Thymus (tissue), 11 donors: ENCODE data around the gene RBFOX2. TPM values are rescaled to one million over a fixed set of nuclear protein-coding genes. Genes with fewer than 3 reads are reported as not detected.
A peak's percentile ranks its signal among the peaks of the same experiment; 100 is the strongest.

Experiments used
- DNase-seq, 9 donors: peaks; one replicate each; pipeline ENCODE4 v3.0.0-alpha.2; 2013; ENCODE audit warnings: low spot score in 9 of 9, low read depth in 6 of 9, missing footprints in 1 of 9
- H3K27ac ChIP-seq, 2 donors: one replicate each; pipeline ENCODE4 v1.5.1; 2013; ENCODE audit warnings: control low read depth in 1 of 2, low read depth in 1 of 2, low read length in 1 of 2, mild to moderate bottlenecking in 1 of 2, moderate library complexity in 1 of 2
- H3K27me3 ChIP-seq, 2 donors: one replicate each; pipeline ENCODE4 v1.5.1; 2013; ENCODE audit warnings: low read length in 1 of 2; ENCODE audit not compliant: control insufficient read depth in 2 of 2, insufficient read depth in 1 of 2
- H3K36me3 ChIP-seq, 2 donors: one replicate each; pipeline ENCODE4 v1.5.1; 2013; ENCODE audit warnings: low read length in 1 of 2, mild to moderate bottlenecking in 1 of 2, moderate library complexity in 1 of 2; ENCODE audit not compliant: control insufficient read depth in 2 of 2, insufficient read depth in 2 of 2
- H3K4me1 ChIP-seq, 2 donors: one replicate each; pipeline ENCODE4 v1.5.1; 2013; ENCODE audit warnings: low read length in 2 of 2; ENCODE audit not compliant: control insufficient read depth in 2 of 2, insufficient read depth in 2 of 2
- H3K4me3 ChIP-seq, 2 donors: one replicate each; pipeline ENCODE4 v1.5.1; 2013; ENCODE audit warnings: low read length in 2 of 2, control low read depth in 1 of 2, mild to moderate bottlenecking in 1 of 2
- H3K9me3 ChIP-seq, 2 donors: one replicate each; pipeline ENCODE4 v1.5.1; 2013; ENCODE audit warnings: low read length in 1 of 2, mild to moderate bottlenecking in 1 of 2; ENCODE audit not compliant: control insufficient read depth in 2 of 2, insufficient read depth in 1 of 2
- WGBS: extraction: QIAGEN DNeasy Blood & Tissue Kit; methylation state at CpG from one replicate; pipeline ENCODE4 v1.1.7; 2013; 5-methylcytosine and 5-hydroxymethylcytosine counted together
- polyA plus RNA-seq: library from polyadenylated mRNA; stranded (reverse); fragments of 200-250 nt; gene quantifications from one replicate; pipeline ENCODE4 v1.2.3, GENCODE V29; 2013
- total RNA-seq: library from RNA; stranded (reverse); fragments of 120-200 nt; gene quantifications from one replicate; pipeline ENCODE4 v1.2.4, GENCODE V29; 2013
- donor health status: healthy.

The RBFOX2 gene
- total and polyA plus RNA-seq, 2 donors: 10.2 to 14.9 TPM

DNA sequence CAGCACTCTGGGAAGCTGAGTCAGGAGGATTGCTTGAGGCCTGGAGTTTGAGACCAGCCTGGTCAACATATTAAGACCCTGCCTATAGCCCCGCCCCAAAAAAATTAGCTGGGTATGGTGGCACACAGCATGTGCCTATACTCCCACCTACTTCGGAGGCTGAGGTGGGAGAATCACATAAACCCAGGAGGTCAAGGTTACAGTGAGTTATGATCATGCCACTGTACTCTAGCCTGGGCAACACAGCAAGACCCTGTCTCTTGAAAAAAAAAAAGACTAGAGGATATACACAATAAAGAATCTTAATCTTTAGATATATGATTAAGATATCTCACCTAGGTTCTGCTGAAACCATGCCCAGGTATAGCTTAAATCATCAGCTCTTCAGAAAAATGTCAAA, 174.3 kb downstream of the RBFOX2 start:
- no peak overlapping the region for H3K4me3 ChIP-seq
- 100% methylated on average over 2 of the region's 2 CpGs for WGBS

GRCh38 chr22:35852076-35852475, 176.5 kb downstream of the RBFOX2 start:
- DNase-seq: no peak
- no peak overlapping the region for H3K4me3 ChIP-seq
- H3K4me1 ChIP-seq: no peaks in the 10 kb centered on the region
- H3K27me3 ChIP-seq: no peaks in the 10 kb centered on the region
- H3K36me3 ChIP-seq: no peaks in the 10 kb centered on the region
- H3K9me3 ChIP-seq: no peaks in the 10 kb centered on the region
- no peak overlapping the region for H3K27ac ChIP-seq

More for the DNA sequence above, 174.3 kb downstream of the RBFOX2 start:
- Histone ChIP-seq H3K9me3 (no peaks in the 10 kb centered on the region), H3K36me3 (no peaks in the 10 kb centered on the region), H3K27ac (no peak overlapping the region), H3K4me1 (no peaks in the 10 kb centered on the region), H3K27me3 (no peaks in the 10 kb centered on the region)
- no peak for DNase-seq

- H3K4me3 ChIP-seq: no peak overlapping the region
- DNase-seq: no peak
- H3K27me3 ChIP-seq: no peaks in the 10 kb centered on the region
- no peaks in the 10 kb centered on the region for H3K36me3 ChIP-seq
- H3K27ac ChIP-seq: no peak overlapping the region
- H3K4me1 ChIP-seq: no peaks in the 10 kb centered on the region
- WGBS: 98% methylated on average over 5 of the region's 5 CpGs
- no peaks in the 10 kb centered on the region for H3K9me3 ChIP-seq
Measured at GRCh38 chr22:35850831-35851230, 177.8 kb downstream of the RBFOX2 start.

DNA sequence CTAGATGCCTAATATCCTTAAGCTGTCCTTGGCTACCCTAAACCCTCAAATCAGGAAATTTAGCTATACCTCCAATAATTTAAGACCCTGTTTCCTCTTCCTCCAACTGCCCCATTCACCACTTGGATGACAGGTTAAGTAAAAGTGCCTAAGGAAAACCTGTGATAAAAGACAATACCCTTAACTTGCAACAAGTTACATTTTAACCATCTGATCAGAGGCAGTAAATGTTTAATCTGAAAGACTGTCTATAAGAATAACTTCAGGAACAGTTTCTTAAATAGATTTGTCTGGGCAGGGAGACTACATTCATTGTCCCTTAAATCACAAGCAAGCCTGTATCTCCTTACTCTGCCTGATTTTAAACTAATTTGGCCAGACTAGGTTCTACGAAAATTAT, 181.8 kb downstream of the RBFOX2 start:
- no peaks in the 10 kb centered on the region for H3K36me3 ChIP-seq
- no peak overlapping the region for H3K27ac ChIP-seq
- no peaks in the 10 kb centered on the region for H3K9me3 ChIP-seq
- H3K4me1 ChIP-seq: no peaks in the 10 kb centered on the region
- no peak overlapping the region for H3K4me3 ChIP-seq
- WGBS: 95% methylated on average over 1 of the region's 1 CpG
- H3K27me3 ChIP-seq: no peaks in the 10 kb centered on the region
- no peak for DNase-seq

- H3K4me3 ChIP-seq: no peak overlapping the region
- no peak for DNase-seq
- peaks cover 0 to 5% of the 10 kb centered on the region in 2 donors for H3K4me1 ChIP-seq
- H3K36me3 ChIP-seq: no peaks in the 10 kb centered on the region
- no peaks in the 10 kb centered on the region for H3K27me3 ChIP-seq
- 96% methylated on average over 2 of the region's 2 CpGs for WGBS
- no peak overlapping the region for H3K27ac ChIP-seq
- H3K9me3 ChIP-seq: no peaks in the 10 kb centered on the region
Measured at GRCh38 chr22:35844886-35845285, 183.7 kb downstream of the RBFOX2 start.

DNA sequence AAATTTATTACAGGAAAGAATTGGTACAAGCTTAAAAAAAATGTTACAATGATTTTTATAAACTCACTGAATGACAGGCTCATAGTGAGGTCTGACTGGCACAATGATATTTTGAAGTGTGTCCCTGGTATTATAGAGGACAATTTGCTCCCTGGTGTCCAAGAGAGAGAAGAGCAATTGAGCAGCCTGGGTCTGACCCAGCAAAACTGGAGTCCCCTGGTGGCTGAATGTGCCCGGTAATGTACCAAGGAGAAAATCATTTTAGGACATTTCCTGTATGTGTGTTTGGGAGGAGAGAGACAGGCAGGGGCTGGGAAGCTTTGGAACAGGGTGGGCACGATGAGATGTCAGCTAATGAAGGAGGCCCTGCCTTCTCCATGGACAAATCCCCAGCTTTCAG, 185.7 kb downstream of the RBFOX2 start:
- no peak overlapping the region for H3K4me3 ChIP-seq
- H3K27ac ChIP-seq: no peak overlapping the region
- no peaks in the 10 kb centered on the region for H3K36me3 ChIP-seq
- H3K4me1 ChIP-seq: peaks cover 0 to 5% of the 10 kb centered on the region in 2 donors
- no peaks in the 10 kb centered on the region for H3K9me3 ChIP-seq
- 59% methylated on average over 2 of the region's 2 CpGs for WGBS
- DNase-seq: no peak
- no peaks in the 10 kb centered on the region for H3K27me3 ChIP-seq

DNA sequence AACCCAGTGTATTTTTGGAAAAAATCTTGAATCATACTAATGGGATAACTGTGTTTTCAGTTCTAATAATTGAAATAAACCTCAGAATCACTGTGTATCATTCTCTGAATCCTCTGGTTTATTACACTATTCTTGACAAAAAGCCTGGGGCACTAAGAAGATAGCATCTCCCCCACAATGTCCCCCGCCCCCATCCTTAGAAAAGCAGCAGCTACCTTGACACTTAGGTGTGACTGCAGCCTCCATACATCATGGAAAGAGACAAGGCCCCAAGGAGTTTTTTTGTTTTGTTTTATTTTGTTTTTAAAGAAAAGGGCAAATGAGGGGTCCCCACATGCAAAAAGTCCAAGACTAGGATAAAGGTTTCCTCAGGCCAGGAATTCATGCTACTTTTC, 186.1 kb downstream of the RBFOX2 start:
- no peak for DNase-seq
- H3K9me3 ChIP-seq: no peaks in the 10 kb centered on the region
- H3K36me3 ChIP-seq: no peaks in the 10 kb centered on the region
- 95% methylated on average over 1 of the region's 1 CpG for WGBS
- no peak overlapping the region for H3K4me3 ChIP-seq
- H3K27me3 ChIP-seq: no peaks in the 10 kb centered on the region
- no peak overlapping the region for H3K27ac ChIP-seq
- peaks cover 0 to 5% of the 10 kb centered on the region in 2 donors for H3K4me1 ChIP-seq

- WGBS: 98% methylated on average over 3 of the region's 3 CpGs
- Histone ChIP-seq H3K36me3 (no peaks in the 10 kb centered on the region), H3K4me3 (no peak overlapping the region), H3K27ac (no peak overlapping the region), H3K4me1 (peaks cover 0 to 5% of the 10 kb centered on the region in 2 donors), H3K27me3 (no peaks in the 10 kb centered on the region), H3K9me3 (no peaks in the 10 kb centered on the region)
- no peak for DNase-seq
Measured at GRCh38 chr22:35841907-35842518, 186.6 kb downstream of the RBFOX2 start.

- DNase-seq: peak in 8 of 9 donors; percentile 6 to 53 (median 16)
- Histone ChIP-seq H3K4me3 (peak overlapping the region in 1 of 2 donors; percentile 33), H3K4me1 (peaks cover 0 to 5% of the 10 kb centered on the region in 2 donors), H3K27ac (peak overlapping the region in 1 of 2 donors; percentile 64), H3K27me3 (no peaks in the 10 kb centered on the region), H3K9me3 (no peaks in the 10 kb centered on the region), H3K36me3 (no peaks in the 10 kb centered on the region)
- WGBS: 36% methylated on average over 9 of the region's 9 CpGs
Measured at GRCh38 chr22:35840302-35840739, 188.3 kb downstream of the RBFOX2 start.
